ENCODE measurements around the gene STAC2.

DNA sequence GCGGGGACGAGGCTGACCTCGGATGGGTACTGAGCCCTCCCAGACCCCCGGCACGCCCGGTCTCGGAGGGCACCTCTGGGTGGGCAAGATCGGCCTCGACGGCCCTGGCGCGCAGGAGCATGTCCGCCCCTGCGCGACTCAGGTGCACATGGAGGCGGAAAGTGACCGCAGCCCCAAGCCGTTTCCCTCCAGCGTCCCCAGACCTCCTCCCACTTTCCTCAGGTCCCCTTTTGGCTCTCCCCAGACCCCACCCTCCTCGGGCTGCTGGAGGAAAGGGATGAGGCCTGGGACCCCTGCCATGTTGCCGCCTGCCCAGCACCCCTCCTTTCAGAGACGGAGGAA, 15.7 kb downstream of the STAC2 start:
- TF ChIP-seq POLR2A (IDR thresholded peaks at IDR 0.05): no peak
- TF ChIP-seq CTCF (IDR thresholded peaks at IDR 0.05): no peak
- no peak for TF ChIP-seq POLR2AphosphoS5 (IDR thresholded peaks at IDR 0.05; ENCODE audit: insufficient read depth in 1 of 2, low read depth in 1 of 2)

Data from vagina (tissue), 2 donors.